ENCODE data around the gene NMNAT3. TPM values are rescaled to one million over a fixed set of nuclear protein-coding genes. Genes with fewer than 3 reads are reported as not detected.

The NMNAT3 gene
- total RNA-seq, 6 experiments from 2014 or later: 1.3 to 3.6 (median 2.6) TPM

DNA sequence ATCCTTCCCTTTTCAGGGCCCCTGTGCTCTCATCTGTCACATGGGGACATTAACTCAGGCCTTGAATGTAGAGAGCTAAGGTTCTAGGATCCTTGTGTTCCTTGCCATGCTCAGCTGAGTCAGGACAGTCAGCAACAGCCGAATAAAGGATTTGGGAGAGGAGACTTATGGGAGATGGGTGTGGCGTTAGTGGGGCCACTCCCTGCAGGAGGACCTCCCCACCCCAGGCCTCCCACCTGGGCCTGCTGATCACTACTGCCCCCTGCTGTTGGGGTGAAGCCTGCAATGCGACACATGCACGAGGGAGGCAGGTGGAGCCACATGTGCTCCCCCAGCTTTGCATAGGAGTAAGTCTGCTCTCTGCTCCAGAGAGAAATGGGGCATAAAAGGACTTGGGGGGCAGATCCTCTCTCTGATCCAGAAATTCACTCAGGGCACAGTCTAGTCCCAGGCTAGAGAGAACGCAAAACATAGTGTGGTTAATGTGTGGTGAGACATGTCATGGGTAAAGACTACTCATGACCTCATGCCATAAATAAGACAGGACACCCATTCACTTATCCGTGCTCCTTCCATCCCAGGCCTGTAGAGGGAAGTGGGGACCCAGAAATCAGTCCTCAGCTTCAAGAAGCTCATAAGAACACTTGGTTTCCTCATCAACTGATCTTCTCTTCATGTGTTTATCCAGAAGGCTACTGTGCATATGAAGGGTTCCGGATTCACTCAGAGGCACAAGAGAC is 157.6 kb downstream of the NMNAT3 start:
- no peak for DNase-seq
- H3K4me3 ChIP-seq: no peak overlapping the region
- H3K36me3 ChIP-seq: no peaks in the 10 kb centered on the region
- intact Hi-C loops (cut with DNase I): no loop called here
- WGBS (ENCODE audit: insufficient coverage, low coverage, low lambda C conversion rate, missing lambda C conversion rate): 70% methylated on average over 5 of the region's 7 CpGs
- H3K9me3 ChIP-seq: no peaks in the 10 kb centered on the region
- no peaks in the 10 kb centered on the region for H3K27me3 ChIP-seq
- TF ChIP-seq POLR2A (IDR thresholded peaks at IDR 0.05) (no peak), CTCF (IDR thresholded peaks at IDR 0.05) (peak; percentile 20 to 51 (median 37))
- H3K4me1 ChIP-seq: no peaks in the 10 kb centered on the region
- peak; percentile 19 to 61 (median 40) for ATAC-seq
- H3K27ac ChIP-seq: no peak overlapping the region

DNA sequence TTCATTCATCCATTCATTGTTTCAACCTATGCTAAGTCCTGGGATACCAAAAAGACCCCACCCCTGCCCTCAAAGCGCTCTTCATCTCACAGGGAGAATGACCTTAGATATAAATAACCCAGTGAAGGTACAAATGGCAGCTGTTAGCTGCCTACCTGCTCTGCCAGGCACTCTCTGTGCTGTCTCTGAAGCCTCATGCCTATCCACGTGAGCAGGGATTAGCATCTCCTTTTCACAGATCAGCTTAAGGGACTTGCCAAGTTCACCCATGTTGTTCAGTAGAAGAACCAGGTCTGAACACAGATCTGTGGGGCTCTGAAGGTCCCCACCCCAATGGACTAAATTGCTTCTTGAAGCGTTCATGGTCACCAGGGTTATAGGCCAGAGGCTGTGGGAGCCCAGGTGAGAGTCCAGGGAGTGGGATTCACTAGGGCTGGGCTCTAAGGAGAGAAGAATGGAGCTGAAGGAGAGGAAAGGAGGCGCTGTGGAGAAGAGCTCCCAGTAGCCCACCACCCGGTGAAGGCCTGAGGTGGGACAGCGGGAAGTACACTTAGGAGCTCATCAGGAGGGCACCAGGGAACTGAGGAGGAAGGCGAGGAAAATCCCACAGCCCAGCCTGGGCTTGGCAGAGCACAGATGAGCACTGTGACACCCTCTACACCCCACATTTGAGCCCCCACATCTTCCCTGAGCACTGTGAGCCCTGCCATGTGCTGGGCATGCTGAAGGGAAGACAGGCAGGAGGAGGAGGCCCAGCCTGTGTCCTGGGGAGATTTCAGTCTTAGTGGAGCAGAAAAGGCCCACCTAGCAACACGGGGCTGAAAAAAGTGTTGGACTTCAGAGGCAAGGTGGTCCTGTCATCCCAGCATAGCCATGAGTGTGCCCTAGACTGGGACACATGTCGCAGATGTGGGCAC is 158.6 kb downstream of the NMNAT3 start:
- no peak for TF ChIP-seq CTCF (IDR thresholded peaks at IDR 0.05)
- no peak for TF ChIP-seq POLR2A (IDR thresholded peaks at IDR 0.05)
- Histone ChIP-seq H3K9me3 (no peaks in the 10 kb centered on the region), H3K36me3 (no peaks in the 10 kb centered on the region), H3K4me3 (no peak overlapping the region), H3K4me1 (no peaks in the 10 kb centered on the region), H3K27ac (no peak overlapping the region), H3K27me3 (no peaks in the 10 kb centered on the region)
- intact Hi-C loops (cut with DNase I): no loop called here
- ATAC-seq (no peak), DNase-seq (no peak)
- 96% methylated on average over 3 of the region's 9 CpGs for WGBS (ENCODE audit: insufficient coverage, low coverage, low lambda C conversion rate, missing lambda C conversion rate)

DNA sequence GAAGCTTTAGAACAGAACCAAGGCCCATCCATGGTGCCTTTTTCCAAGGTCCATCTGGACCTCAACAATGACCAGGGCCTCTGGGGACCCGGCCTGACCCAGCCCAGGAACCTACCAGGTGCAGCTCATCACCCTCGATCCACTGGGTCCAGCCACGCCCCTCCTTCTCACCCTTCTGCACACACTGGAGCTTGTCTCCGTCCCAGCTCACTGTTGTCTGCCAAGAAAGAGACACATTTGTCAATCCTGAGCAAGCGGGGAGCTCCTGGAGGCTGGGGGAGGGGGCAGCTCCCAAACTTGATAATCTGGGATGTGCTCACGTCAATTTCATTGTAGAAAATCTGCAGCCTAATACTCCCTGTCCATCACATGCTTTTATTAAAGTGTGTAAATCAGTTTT is 159.5 kb downstream of the NMNAT3 start:
- Histone ChIP-seq H3K4me1 (no peaks in the 10 kb centered on the region), H3K9me3 (no peaks in the 10 kb centered on the region), H3K27ac (no peak overlapping the region), H3K36me3 (no peaks in the 10 kb centered on the region), H3K4me3 (no peak overlapping the region), H3K27me3 (no peaks in the 10 kb centered on the region)
- intact Hi-C loops (cut with DNase I): no loop called here
- ATAC-seq (no peak), DNase-seq (no peak)
- no peak for TF ChIP-seq POLR2A (IDR thresholded peaks at IDR 0.05)
- TF ChIP-seq CTCF (IDR thresholded peaks at IDR 0.05): no peak
- WGBS (ENCODE audit: insufficient coverage, low coverage, low lambda C conversion rate, missing lambda C conversion rate): 71% methylated on average over 6 of the region's 6 CpGs

DNA sequence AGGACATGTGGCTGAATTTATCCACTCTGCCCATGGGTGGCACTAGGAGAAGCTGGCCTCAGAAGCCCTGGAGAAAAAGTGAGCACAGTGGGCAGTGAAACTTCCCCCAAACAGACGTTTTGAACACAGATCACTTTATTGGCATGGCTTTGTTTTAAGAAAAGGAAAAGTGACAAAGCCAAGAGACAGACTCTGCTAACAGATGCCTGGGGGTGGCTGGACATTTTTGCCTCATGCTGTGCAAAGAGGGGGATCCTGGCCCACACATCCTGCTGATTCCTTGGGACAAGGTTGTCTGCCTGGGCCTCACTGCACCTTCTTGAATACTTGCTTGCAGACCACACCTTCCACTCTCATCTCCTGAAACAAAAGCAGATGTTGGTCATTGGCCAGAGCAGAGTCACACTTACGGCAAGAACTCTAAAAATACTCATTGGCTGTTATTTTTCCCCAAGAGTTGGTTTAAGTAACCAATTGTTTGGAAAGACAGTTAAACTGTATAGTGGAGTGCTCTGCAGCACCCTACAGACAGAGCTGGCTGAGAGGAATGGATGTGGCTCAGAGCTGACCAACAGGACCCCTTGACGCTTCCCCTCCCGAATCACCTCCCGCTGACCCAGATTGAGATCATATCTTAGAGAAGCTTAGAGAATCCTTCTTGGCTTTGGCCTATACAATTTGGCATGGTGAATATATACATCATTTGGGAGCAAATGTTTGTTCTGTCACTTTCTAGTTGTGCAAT is 160.3 kb downstream of the NMNAT3 start:
- no peak for TF ChIP-seq CTCF (IDR thresholded peaks at IDR 0.05)
- Histone ChIP-seq H3K27ac (no peak overlapping the region), H3K27me3 (no peaks in the 10 kb centered on the region), H3K9me3 (no peaks in the 10 kb centered on the region), H3K36me3 (no peaks in the 10 kb centered on the region), H3K4me1 (no peaks in the 10 kb centered on the region), H3K4me3 (no peak overlapping the region)
- intact Hi-C loops (cut with DNase I): no loop called here
- 59% methylated on average over 3 of the region's 5 CpGs for WGBS (ENCODE audit: insufficient coverage, low coverage, low lambda C conversion rate, missing lambda C conversion rate)
- ATAC-seq (no peak), DNase-seq (no peak)

Measured in right lobe of liver (tissue), 6 donors.